NB4 (cell line): ENCODE results near the gene NEMP2.

Experiments used
- CTCF ChIP-seq: IDR thresholded peaks from one replicate; pipeline ENCODE4 v1.5.1; 2012; ENCODE audit warnings: low read depth, low read length
- POLR2A ChIP-seq: IDR thresholded peaks from 2 replicates; pipeline ENCODE4 v1.6.1; 2011; ENCODE audit warnings: mild to moderate bottlenecking; ENCODE audit not compliant: insufficient read length; ENCODE audit errors: extremely low read depth

- TF ChIP-seq CTCF = no peak
- no peak for TF ChIP-seq POLR2A
Observed at GRCh38 chr2:190506666-190507065, 27.9 kb downstream of the NEMP2 start.
